Endothelial cell (in vitro differentiated cells): ENCODE measurements around the gene TMPRSS6. TPM values are rescaled to one million over a fixed set of nuclear protein-coding genes. Genes with fewer than 3 reads are reported as not detected.

ENCODE experiments used
- DNase-seq: peaks from one replicate; pipeline ENCODE4 v3.0.0; 2021; ENCODE audit warnings: low spot score
- H3K27ac Mint-ChIP-seq: one replicate; pipeline ENCODE4 v1.8.0; 2021; ENCODE audit warnings: mixed read lengths, inconsistent platforms; ENCODE audit not compliant: unreplicated experiment
- H3K27me3 Mint-ChIP-seq: one replicate; pipeline ENCODE4 v1.8.0; 2021; ENCODE audit warnings: mild to moderate bottlenecking, moderate library complexity, mixed read lengths, inconsistent platforms; ENCODE audit not compliant: unreplicated experiment
- H3K36me3 Mint-ChIP-seq: one replicate; pipeline ENCODE4 v1.8.0; 2021; ENCODE audit warnings: mild to moderate bottlenecking, low read depth, mixed read lengths, inconsistent platforms; ENCODE audit not compliant: unreplicated experiment
- H3K4me1 Mint-ChIP-seq: one replicate; pipeline ENCODE4 v1.8.0; 2021; ENCODE audit warnings: mild to moderate bottlenecking, mixed read lengths, inconsistent platforms; ENCODE audit not compliant: unreplicated experiment
- H3K4me3 Mint-ChIP-seq: one replicate; pipeline ENCODE4 v1.8.0; 2021; ENCODE audit warnings: mild to moderate bottlenecking, mixed read lengths, inconsistent platforms; ENCODE audit not compliant: unreplicated experiment
- H3K9me3 Mint-ChIP-seq: one replicate; pipeline ENCODE4 v1.8.0; 2021; ENCODE audit warnings: mixed read lengths, inconsistent platforms; ENCODE audit not compliant: unreplicated experiment
- CTCF ChIP-seq: fragments of 200-600 bp; sonication (generic); IDR thresholded peaks from one replicate; pipeline ENCODE4 v1.5.0; 2021; ENCODE audit warnings: antibody characterized with exemption; ENCODE audit not compliant: unreplicated experiment
- total RNA-seq: library from RNA; stranded (reverse); fragmentation: NEBNext Ultra II Directional; extraction: Animal tissue kit (Norgen Biotek cat#: 25700); gene quantifications from one replicate; pipeline ENCODE4 v1.2.1, GENCODE V29; 2021; ENCODE audit not compliant: unreplicated experiment

Gene TMPRSS6
- total RNA-seq, 1 donor from 2014 or later: not detected

- Mint-ChIP-seq H3K36me3 (no peaks in the 10 kb centered on the region), H3K9me3 (no peaks in the 10 kb centered on the region), H3K4me1 (no peaks in the 10 kb centered on the region), H3K27ac (no peak overlapping the region), H3K27me3 (peaks cover 23% of the 10 kb centered on the region), H3K4me3 (no peak overlapping the region)
- DNase-seq: no peak
- TF ChIP-seq CTCF: no peak
Observed at GRCh38 chr22:37103151-37103550, 6.4 kb downstream of the TMPRSS6 start.

DNA sequence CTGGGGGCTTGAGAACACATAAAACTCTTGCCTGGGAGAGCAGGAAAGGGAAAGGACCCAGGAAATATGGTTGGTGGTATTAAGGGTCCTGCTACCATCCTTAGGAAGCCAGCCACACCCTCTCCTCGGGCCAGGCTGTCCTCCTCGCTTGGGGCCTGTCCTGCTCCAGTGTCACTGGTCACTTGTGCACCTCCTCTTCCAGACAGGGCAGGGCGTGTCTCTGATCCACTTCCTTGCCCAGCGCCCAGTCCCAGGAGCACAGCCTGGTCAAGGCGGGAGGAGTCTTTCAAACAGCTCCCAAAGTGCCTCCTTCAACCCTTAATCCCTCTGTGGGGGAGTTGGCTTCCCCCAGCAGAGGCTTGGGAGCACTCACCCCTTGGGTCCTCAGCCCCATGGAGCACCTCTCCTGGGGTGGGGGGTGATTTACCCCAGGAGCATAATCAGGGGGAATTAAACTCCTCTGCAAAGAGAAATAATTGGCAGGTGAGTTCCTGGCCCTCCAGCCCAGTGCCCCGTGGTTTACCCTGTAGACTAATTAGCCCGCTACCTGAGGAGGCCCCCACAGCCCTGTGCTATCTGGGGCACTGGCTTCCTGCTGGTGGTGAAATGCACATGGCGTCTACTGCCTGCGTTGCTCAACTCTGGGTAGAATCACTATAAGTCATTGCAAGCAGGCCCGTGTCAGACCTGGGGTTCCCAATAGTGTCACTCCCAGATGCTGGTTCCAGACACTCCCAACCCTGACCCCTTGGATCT, 8.0 kb downstream of the TMPRSS6 start:
- no peaks in the 10 kb centered on the region for H3K36me3 Mint-ChIP-seq

GRCh38 chr22:37100589-37101127, 8.9 kb downstream of the TMPRSS6 start:
- Mint-ChIP-seq H3K4me3 (no peak overlapping the region), H3K27ac (no peak overlapping the region), H3K36me3 (no peaks in the 10 kb centered on the region), H3K4me1 (peaks cover 3% of the 10 kb centered on the region), H3K9me3 (no peaks in the 10 kb centered on the region), H3K27me3 (peaks cover 20% of the 10 kb centered on the region)
- DNase-seq: no peak
- TF ChIP-seq CTCF: no peak

More for the DNA sequence above, 8.0 kb downstream of the TMPRSS6 start:
- no peak overlapping the region for H3K4me3 Mint-ChIP-seq
- H3K27me3 Mint-ChIP-seq: peaks cover 19% of the 10 kb centered on the region
- H3K4me1 Mint-ChIP-seq: peaks cover 3% of the 10 kb centered on the region
- no peak for DNase-seq
- H3K9me3 Mint-ChIP-seq: no peaks in the 10 kb centered on the region
- TF ChIP-seq CTCF: no peak
- no peak overlapping the region for H3K27ac Mint-ChIP-seq

DNA sequence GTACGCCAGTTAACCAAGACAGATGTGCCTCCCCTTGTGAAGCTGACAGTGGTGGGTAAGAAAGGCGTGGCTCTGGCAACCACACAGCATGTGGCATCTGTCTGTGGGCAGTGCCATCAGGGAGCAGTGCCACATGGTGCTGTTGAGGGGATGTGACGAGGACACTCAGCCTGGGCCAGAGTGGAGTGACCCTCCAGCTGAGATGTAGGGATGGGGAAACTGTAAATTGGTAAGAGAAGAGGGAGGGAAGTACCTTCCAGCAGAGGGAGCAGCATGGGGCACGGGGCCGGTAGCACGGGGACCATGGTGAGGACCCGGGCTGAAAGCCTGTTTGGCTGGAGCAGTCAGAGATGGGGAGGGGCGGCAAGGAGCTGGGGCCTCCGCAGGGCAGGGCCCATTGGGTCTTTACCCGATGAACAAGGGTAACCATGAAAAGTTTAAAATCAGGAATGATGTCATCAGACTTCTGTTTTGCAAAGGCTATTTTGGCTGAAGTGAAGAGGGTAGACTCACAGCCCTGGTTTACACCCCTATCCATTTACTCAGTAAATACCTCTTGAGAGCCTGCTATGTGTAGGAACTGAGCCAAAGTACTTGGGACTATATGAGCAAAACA, 10.4 kb downstream of the TMPRSS6 start:
- Mint-ChIP-seq H3K36me3 (no peaks in the 10 kb centered on the region), H3K4me1 (peaks cover 3% of the 10 kb centered on the region), H3K9me3 (no peaks in the 10 kb centered on the region), H3K27ac (no peak overlapping the region), H3K4me3 (no peak overlapping the region), H3K27me3 (peaks cover 16% of the 10 kb centered on the region)
- DNase-seq: no peak
- no peak for TF ChIP-seq CTCF

- Mint-ChIP-seq H3K27me3 (peaks cover 15% of the 10 kb centered on the region), H3K27ac (no peak overlapping the region), H3K9me3 (no peaks in the 10 kb centered on the region)
Observed at GRCh38 chr22:37097346-37097745, 12.2 kb downstream of the TMPRSS6 start.

More at GRCh38 chr22:37097346-37097745, 12.2 kb downstream of the TMPRSS6 start:
- Mint-ChIP-seq H3K36me3 (no peaks in the 10 kb centered on the region), H3K4me3 (no peak overlapping the region), H3K4me1 (peaks cover 3% of the 10 kb centered on the region)
- DNase-seq: no peak
- no peak for TF ChIP-seq CTCF
